GM12878 (cell line): ENCODE measurements around the gene UBE2L5. TPM values are rescaled to one million over a fixed set of nuclear protein-coding genes. Genes with fewer than 3 reads are reported as not detected.

Source experiments
- ASH2L ChIP-seq: fragments of 300-600, 200-600 bp; sonication (generic); IDR thresholded peaks from 2 replicates; pipeline ENCODE4 v1.6.1; 2017; ENCODE audit warnings: low read depth, mild to moderate bottlenecking, borderline replicate concordance
- ATF7 ChIP-seq: fragments of 450-650 bp; IDR thresholded peaks from 2 replicates; pipeline ENCODE4 v1.6.1; 2016; ENCODE audit warnings: low read depth, mild to moderate bottlenecking
- CHD2 ChIP-seq: IDR thresholded peaks from 2 replicates; pipeline ENCODE4 v1.6.1; 2011; ENCODE audit warnings: low read depth, low read length, improper control_type of control experiment, borderline replicate concordance
- CREM ChIP-seq: IDR thresholded peaks from 2 replicates; pipeline ENCODE4 v1.6.1; 2014; ENCODE audit warnings: antibody characterized with exemption, low read depth
- ETV6 ChIP-seq, 2 experiments: fragments of 450-650 bp in 1 of 2; IDR thresholded peaks in 1 of 2; conservative IDR thresholded peaks in 1 of 2; 2 replicates each; pipeline ENCODE4 v1.6.1; 2014; ENCODE audit warnings: antibody characterized with exemption in 1 of 2, borderline replicate concordance in 1 of 2, low read depth in 1 of 2, mild to moderate bottlenecking in 1 of 2, moderate library complexity in 1 of 2
- FOS ChIP-seq: IDR thresholded peaks from 3 replicates; pipeline ENCODE4 v1.6.1; 2011; ENCODE audit warnings: borderline replicate concordance; ENCODE audit not compliant: insufficient read length; ENCODE audit errors: extremely low read depth
- KDM1A ChIP-seq: fragments of 200-600 bp; sonication (generic); IDR thresholded peaks from 2 replicates; pipeline ENCODE4 v1.6.1; 2016; ENCODE audit warnings: borderline replicate concordance
- MEF2B ChIP-seq: fragments of 450-650 bp; IDR thresholded peaks from 2 replicates; pipeline ENCODE4 v1.6.1; 2018; ENCODE audit warnings: mild to moderate bottlenecking, moderate library complexity; ENCODE audit not compliant: partially characterized antibody, poor library complexity, severe bottlenecking
- MTA3 ChIP-seq: IDR thresholded peaks from 2 replicates; pipeline ENCODE4 v1.6.1; 2012; ENCODE audit warnings: low read length, inconsistent platforms, borderline replicate concordance
- NFIC ChIP-seq: IDR thresholded peaks from 2 replicates; pipeline ENCODE4 v1.6.1; 2012; ENCODE audit warnings: low read depth, mild to moderate bottlenecking, inconsistent platforms, low read length, moderate library complexity
- PML ChIP-seq: IDR thresholded peaks from 2 replicates; pipeline ENCODE4 v1.6.1; 2012; ENCODE audit warnings: low read length, inconsistent platforms
- POLR2AphosphoS2 ChIP-seq: IDR thresholded peaks from 2 replicates; pipeline ENCODE4 v1.6.1; 2011; ENCODE audit warnings: low read depth, mild to moderate bottlenecking, low read length, improper control_type of control experiment, moderate library complexity
- POU2F2 ChIP-seq: IDR thresholded peaks from 3 replicates; pipeline ENCODE4 v1.6.1; 2011; ENCODE audit warnings: low read depth, mild to moderate bottlenecking, low read length, borderline replicate concordance
- RUNX3 ChIP-seq: IDR thresholded peaks from 2 replicates; pipeline ENCODE4 v1.6.1; 2012; ENCODE audit warnings: low read length, inconsistent platforms
- ZSCAN29 ChIP-seq: fragments of 450-650 bp; IDR thresholded peaks from 2 replicates; pipeline ENCODE4 v1.6.1; 2017; ENCODE audit warnings: mild to moderate bottlenecking, moderate library complexity
- polyA plus RNA-seq, 11 experiments: library from polyadenylated mRNA; depleted of rRNA in 4 of 11; unstranded in 6 of 11; stranded (reverse) in 5 of 11; fragments of >200 nt; fragmentation: Nextera tagmentation in 4 of 11; fragmentation: Illumina TruSeq in 1 of 11; extraction: Ambion mirVana in 4 of 11; extraction: Trizol in 1 of 11; gene quantifications; 1 replicate in 1 of 11; 2 replicates in 10 of 11; pipeline versions ENCODE4 v1.2.1 to v1.2.3, GENCODE V29; 2011 to 2016; ENCODE audit warnings: inconsistent platforms in 2 of 11, missing spikeins in 2 of 11, low read depth in 1 of 11
- total RNA-seq, 4 experiments: library from RNA; depleted of rRNA in 3 of 4; stranded (reverse); fragments of >200 nt in 3 of 4; fragmentation: Illumina TruSeq in 1 of 4; extraction: Trizol in 1 of 4; gene quantifications; 2 replicates each; pipeline versions ENCODE4 v1.2.1 to v1.2.3, GENCODE V29; 2013 to 2021
- TF ChIP-seq, protein P1 (sequence below): IDR thresholded peaks from 2 replicates; pipeline ENCODE4 v1.6.1; 2011; ENCODE audit warnings: borderline replicate concordance, low read depth, mild to moderate bottlenecking, moderate library complexity, low read length; ENCODE audit not compliant: insufficient read depth, poor library complexity, severe bottlenecking
- TF ChIP-seq, protein P2 (sequence below): IDR thresholded peaks from 2 replicates; pipeline ENCODE4 v1.6.1; 2011; ENCODE audit warnings: low read depth, mild to moderate bottlenecking, low read length, moderate library complexity, borderline replicate concordance; ENCODE audit errors: extremely low read depth
- TF ChIP-seq, protein P3 (sequence below): IDR thresholded peaks from 2 replicates; pipeline ENCODE4 v1.6.1; 2011; ENCODE audit warnings: borderline replicate concordance, low read depth, mild to moderate bottlenecking, moderate library complexity, mixed read lengths, low read length; ENCODE audit not compliant: insufficient read depth; ENCODE audit errors: extremely low read length
- TF ChIP-seq, protein P4 (sequence below): fragments of 450-650 bp; formaldehyde crosslinking; IDR thresholded peaks from 2 replicates; pipeline ENCODE4 v1.5.0; 2022; ENCODE audit warnings: mild to moderate bottlenecking, missing genetic modification characterization
- TF ChIP-seq, protein P5 (sequence below): fragments of 450-650 bp; IDR thresholded peaks from 2 replicates; pipeline ENCODE4 v1.6.1; 2016; ENCODE audit warnings: mild to moderate bottlenecking

UBE2L5 gene
- total and polyA plus RNA-seq, 10 of the 15 experiments (the other 5 are each of a cell fraction or from before 2014, with no cell fraction given) = 0.03 to 1.1 (median 0.19) TPM; not detected in 2

DNA sequence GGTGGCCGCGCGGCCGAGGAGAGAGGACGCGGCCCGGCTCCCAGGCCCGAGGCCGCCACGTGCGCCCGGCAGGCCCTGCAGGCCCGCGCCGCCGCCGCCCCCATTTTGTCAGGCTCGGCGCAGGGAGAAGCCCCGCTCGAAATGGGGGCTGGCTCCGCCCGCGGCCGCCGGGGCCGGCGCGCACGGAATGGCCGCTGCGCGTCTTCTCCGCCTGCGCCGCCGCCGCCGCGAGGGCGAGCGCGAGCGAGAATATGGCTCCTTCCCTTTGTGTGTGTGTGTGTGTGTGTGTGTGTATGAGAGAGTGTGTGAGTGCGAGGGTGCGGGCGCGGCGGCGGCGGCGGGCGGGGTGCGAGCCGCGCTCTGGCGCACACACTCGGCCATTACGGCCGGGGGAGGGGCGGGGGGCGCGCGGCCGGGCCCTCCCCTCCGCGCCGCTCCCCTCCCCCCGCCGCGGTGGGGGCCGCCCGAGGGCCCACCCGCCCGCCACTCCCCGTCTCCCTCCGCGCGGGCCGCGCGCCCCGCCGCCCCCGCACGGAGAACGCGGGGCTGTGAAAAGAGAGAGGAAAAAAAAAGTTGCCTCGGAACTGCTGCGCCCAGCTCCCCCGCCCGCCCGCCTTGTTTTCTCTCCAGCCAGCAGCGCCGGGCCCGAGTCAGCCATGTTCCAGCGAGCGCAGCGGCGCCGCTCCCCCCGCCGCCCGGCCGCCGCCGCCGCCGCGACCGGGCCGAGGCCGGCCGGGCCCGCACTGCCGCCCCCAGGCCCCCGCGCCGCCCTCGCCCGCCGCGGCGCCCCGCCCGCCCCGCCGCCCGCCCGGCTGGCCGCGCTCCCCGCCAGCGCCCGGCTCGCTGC lies 42.4 kb downstream of the UBE2L5 start (continued):
- TF ChIP-seq, protein P1, sequence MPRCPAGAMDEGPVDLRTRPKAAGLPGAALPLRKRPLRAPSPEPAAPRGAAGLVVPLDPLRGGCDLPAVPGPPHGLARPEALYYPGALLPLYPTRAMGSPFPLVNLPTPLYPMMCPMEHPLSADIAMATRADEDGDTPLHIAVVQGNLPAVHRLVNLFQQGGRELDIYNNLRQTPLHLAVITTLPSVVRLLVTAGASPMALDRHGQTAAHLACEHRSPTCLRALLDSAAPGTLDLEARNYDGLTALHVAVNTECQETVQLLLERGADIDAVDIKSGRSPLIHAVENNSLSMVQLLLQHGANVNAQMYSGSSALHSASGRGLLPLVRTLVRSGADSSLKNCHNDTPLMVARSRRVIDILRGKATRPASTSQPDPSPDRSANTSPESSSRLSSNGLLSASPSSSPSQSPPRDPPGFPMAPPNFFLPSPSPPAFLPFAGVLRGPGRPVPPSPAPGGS = peak; percentile 3
- TF ChIP-seq ZSCAN29 (0 out of 2 replicates have a peak, but pooled peaks have one; percentile 26), MTA3 (no peak), POLR2AphosphoS2 (0 out of 2 replicates have a peak, but pooled peaks have one; percentile 51), KDM1A (no peak), NFIC (no peak), PML (no peak), RUNX3 (no peak; the same call in 1 of the 2 replicates), MEF2B (no peak), ATF7 (no peak), FOS (no peak), POU2F2 (no peak), ETV6 (conservative IDR thresholded peaks at IDR 0.05 in 1 of 2, IDR thresholded peaks at IDR 0.05 in 1 of 2; ENCODE audit: borderline replicate concordance in 1 of 2, low read depth in 1 of 2) (0 out of 4 replicates have a peak, but pooled peaks of 1 of the 2 experiments have one; percentile 39), CHD2 (peak; percentile 47; the same call in 1 of the 2 replicates), CREM (0 out of 2 replicates have a peak, but pooled peaks have one; percentile 6), ASH2L (no peak)
- TF ChIP-seq, protein P2, sequence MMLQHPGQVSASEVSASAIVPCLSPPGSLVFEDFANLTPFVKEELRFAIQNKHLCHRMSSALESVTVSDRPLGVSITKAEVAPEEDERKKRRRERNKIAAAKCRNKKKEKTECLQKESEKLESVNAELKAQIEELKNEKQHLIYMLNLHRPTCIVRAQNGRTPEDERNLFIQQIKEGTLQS = no peak
- TF ChIP-seq, protein P3, sequence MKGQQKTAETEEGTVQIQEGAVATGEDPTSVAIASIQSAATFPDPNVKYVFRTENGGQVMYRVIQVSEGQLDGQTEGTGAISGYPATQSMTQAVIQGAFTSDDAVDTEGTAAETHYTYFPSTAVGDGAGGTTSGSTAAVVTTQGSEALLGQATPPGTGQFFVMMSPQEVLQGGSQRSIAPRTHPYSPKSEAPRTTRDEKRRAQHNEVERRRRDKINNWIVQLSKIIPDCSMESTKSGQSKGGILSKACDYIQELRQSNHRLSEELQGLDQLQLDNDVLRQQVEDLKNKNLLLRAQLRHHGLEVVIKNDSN = no peak
- TF ChIP-seq, protein P4, sequence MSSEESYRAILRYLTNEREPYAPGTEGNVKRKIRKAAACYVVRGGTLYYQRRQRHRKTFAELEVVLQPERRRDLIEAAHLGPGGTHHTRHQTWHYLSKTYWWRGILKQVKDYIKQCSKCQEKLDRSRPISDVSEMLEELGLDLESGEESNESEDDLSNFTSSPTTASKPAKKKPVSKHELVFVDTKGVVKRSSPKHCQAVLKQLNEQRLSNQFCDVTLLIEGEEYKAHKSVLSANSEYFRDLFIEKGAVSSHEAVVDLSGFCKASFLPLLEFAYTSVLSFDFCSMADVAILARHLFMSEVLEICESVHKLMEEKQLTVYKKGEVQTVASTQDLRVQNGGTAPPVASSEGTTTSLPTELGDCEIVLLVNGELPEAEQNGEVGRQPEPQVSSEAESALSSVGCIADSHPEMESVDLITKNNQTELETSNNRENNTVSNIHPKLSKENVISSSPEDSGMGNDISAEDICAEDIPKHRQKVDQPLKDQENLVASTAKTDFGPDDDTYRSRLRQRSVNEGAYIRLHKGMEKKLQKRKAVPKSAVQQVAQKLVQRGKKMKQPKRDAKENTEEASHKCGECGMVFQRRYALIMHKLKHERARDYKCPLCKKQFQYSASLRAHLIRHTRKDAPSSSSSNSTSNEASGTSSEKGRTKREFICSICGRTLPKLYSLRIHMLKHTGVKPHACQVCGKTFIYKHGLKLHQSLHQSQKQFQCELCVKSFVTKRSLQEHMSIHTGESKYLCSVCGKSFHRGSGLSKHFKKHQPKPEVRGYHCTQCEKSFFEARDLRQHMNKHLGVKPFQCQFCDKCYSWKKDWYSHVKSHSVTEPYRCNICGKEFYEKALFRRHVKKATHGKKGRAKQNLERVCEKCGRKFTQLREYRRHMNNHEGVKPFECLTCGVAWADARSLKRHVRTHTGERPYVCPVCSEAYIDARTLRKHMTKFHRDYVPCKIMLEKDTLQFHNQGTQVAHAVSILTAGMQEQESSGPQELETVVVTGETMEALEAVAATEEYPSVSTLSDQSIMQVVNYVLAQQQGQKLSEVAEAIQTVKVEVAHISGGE (CRISPR knock-in tag) = no peak
- TF ChIP-seq, protein P5, sequence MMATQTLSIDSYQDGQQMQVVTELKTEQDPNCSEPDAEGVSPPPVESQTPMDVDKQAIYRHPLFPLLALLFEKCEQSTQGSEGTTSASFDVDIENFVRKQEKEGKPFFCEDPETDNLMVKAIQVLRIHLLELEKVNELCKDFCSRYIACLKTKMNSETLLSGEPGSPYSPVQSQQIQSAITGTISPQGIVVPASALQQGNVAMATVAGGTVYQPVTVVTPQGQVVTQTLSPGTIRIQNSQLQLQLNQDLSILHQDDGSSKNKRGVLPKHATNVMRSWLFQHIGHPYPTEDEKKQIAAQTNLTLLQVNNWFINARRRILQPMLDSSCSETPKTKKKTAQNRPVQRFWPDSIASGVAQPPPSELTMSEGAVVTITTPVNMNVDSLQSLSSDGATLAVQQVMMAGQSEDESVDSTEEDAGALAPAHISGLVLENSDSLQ = no peak
